Activated CD4-positive, CD25-positive, alpha-beta regulatory T cell treated with anti-CD3 and anti-CD28 coated beads, Interleukin-2, amount 50 U/mL, for 16 hours (primary cell): Measurements from ENCODE around the gene DENND6A.
"Not testable (repeated sequence)": the region's sequence is repeated elsewhere in the genome, so short reads cannot be mapped to it uniquely, and the experiment has no call there.

Experiments
- DNase-seq: peaks from one replicate; pipeline ENCODE4 v3.0.0-alpha.2; 2020; ENCODE audit warnings: low read depth, low spot score

Gene DENND6A

GRCh38 chr3:57692396-57693147, at the start of gene DENND6A:
Gene DENND6A, minus strand, starts transcription at chr3:57693077. Its CDS starts 59 bp downstream, at chr3:57693018.
- peak; percentile 90 for DNase-seq

GRCh38 chr3:57740027-57740426, 47.1 kb upstream of the DENND6A start:
- no peak for DNase-seq

GRCh38 chr3:57738391-57738790, 45.5 kb upstream of the DENND6A start:
- no peak for DNase-seq

- no peak for DNase-seq
Observed at GRCh38 chr3:57737840-57738239, 45.0 kb upstream of the DENND6A start.

- DNase-seq, result no peak
Observed at GRCh38 chr3:57735405-57735804, 42.5 kb upstream of the DENND6A start.

GRCh38 chr3:57733790-57734189, 40.9 kb upstream of the DENND6A start:
- DNase-seq, result no peak

GRCh38 chr3:57731311-57731710, 38.4 kb upstream of the DENND6A start:
- DNase-seq, result no peak

GRCh38 chr3:57730682-57731081, 37.8 kb upstream of the DENND6A start:
- DNase-seq, result no peak

- no peak for DNase-seq
Observed at GRCh38 chr3:57729334-57730045, 36.6 kb upstream of the DENND6A start.

- no peak for DNase-seq
Observed at GRCh38 chr3:57727106-57727505, 34.2 kb upstream of the DENND6A start.

- no peak for DNase-seq
Observed at GRCh38 chr3:57726397-57726796, 33.5 kb upstream of the DENND6A start.

GRCh38 chr3:57718118-57718517, 25.2 kb upstream of the DENND6A start:
- no peak for DNase-seq

- no peak for DNase-seq
Observed at GRCh38 chr3:57717205-57717868, 24.5 kb upstream of the DENND6A start.

- no peak for DNase-seq
Observed at GRCh38 chr3:57715686-57716085, 22.8 kb upstream of the DENND6A start.

GRCh38 chr3:57709559-57709958, 16.7 kb upstream of the DENND6A start:
- DNase-seq, result no peak

GRCh38 chr3:57709031-57709430, 16.2 kb upstream of the DENND6A start:
- no peak for DNase-seq

- DNase-seq, result no peak
Observed at GRCh38 chr3:57706462-57706861, 13.6 kb upstream of the DENND6A start.

GRCh38 chr3:57705351-57705750, 12.5 kb upstream of the DENND6A start:
- not testable (repeated sequence) for DNase-seq

GRCh38 chr3:57701781-57702180, 8.9 kb upstream of the DENND6A start:
- DNase-seq, result no peak

GRCh38 chr3:57700737-57701136, 7.9 kb upstream of the DENND6A start:
- no peak for DNase-seq

- DNase-seq, result no peak
Observed at GRCh38 chr3:57699591-57699990, 6.7 kb upstream of the DENND6A start.

GRCh38 chr3:57696801-57697321, 4.0 kb upstream of the DENND6A start:
- no peak for DNase-seq
